Stimulated activated CD4-positive, alpha-beta T cell treated with anti-CD3 and anti-CD28 coated beads, Interleukin-12 subunit alpha, Interleukin-12 subunit beta, amount 100 ng/mL, for 4 hours (primary cell): Measurements from ENCODE around the gene SSX2IP.
"Not testable (repeated sequence)": the region's sequence is repeated elsewhere in the genome, so short reads cannot be mapped to it uniquely, and the experiment has no call there.

Experiments
- DNase-seq: peaks from one replicate; pipeline ENCODE4 v3.0.0-alpha.2; 2020

The SSX2IP gene, protein sequence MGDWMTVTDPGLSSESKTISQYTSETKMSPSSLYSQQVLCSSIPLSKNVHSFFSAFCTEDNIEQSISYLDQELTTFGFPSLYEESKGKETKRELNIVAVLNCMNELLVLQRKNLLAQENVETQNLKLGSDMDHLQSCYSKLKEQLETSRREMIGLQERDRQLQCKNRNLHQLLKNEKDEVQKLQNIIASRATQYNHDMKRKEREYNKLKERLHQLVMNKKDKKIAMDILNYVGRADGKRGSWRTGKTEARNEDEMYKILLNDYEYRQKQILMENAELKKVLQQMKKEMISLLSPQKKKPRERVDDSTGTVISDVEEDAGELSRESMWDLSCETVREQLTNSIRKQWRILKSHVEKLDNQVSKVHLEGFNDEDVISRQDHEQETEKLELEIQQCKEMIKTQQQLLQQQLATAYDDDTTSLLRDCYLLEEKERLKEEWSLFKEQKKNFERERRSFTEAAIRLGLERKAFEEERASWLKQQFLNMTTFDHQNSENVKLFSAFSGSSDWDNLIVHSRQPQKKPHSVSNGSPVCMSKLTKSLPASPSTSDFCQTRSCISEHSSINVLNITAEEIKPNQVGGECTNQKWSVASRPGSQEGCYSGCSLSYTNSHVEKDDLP

DNA sequence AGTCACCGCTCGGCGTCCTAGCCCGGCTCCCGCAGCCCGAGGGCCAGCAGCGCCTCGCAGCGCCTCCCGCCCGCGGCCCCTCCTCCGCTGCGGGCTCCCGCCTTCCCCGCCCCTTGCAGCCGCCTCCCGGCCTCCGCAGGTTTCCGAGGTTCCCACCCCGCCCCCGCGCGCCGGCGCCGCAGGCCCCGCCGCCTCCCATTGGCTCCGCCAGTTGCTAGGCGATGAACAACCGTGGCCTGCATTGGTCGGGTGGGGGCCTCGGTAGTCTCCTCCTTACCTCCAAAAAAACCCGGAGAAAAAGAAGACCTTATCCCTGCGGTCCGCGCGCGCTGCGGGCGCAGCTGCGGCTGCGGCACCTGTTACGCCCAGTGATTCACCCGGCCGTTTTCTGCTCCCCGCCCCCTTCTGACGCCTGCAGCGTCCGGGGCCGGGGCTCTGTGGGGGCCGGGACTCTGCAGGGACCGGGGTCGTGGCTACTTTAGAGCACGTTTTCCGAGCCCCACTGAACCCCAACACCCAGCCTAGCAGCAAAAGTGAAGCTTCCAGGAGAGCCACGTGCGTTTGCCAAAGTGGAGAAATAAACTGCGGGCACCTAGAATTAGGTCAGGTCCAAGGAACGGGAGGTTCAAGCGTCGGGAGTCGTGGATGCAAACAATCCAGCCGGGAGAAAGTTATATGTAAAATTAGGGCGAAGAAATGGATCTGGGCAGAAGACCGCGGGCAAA lies at the start of gene SSX2IP:
TSS of gene SSX2IP (minus strand) at position 65 of the 725 bp plus-strand sequence. CDS start 19,242 bp downstream, outside the sequence.
- peak; percentile 100 for DNase-seq

DNA sequence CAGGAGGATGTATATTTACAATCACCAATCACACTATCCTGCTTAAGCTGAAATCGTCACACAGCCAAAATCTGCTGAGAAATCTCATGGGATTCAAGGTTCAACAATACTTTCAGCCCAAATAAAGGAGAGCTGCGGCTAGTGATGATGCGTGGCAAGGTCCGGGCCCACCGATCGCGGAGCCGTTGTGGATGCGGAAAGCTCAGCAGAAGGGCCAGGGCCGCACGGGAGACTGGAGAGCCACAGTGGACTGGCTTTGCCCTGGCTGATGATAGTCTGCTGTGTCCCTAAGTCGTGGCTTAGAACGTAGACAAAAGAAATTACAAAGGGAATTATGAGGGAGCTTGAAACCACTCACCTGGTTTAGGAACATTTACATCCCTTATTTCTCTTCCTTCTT lies 48.0 kb upstream of the SSX2IP start:
- no peak for DNase-seq

DNA sequence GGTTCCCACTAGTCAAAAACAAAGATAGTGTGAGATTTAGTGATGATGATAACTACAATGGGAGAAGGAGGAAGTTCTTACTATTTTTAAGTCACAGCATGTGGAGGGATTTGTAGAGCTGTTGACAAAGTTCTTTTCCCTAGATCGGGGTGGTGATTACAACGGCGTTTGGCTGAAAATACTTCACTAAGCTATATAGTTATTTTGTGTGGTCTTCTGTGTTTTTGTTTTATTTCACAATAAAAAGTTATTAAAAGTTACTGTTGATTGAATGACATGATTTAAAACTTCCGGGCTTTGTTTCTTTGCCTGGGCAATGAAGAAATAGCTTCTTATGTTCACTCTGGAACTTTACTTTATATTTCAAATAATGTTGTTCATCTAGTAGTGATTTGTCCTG lies 47.3 kb upstream of the SSX2IP start:
- no peak for DNase-seq

DNA sequence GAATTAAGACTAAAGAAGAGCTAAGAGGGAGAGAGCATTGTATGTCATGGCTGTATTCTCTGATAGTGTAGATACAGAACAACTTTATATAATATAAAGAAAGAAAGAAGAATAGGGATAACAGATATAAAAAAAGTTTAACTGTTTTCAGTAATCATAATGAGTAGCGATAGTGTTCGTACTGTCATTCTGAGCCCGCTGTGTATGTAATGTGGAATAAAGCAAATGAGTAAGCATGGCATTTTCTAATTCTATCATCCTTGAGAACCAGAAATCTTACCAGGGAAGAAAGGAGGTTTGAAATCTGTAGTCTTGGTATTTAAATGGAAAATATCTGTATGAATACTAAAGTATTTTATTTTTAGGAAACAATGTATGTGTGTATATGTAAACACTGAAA lies 46.7 kb upstream of the SSX2IP start:
- no peak for DNase-seq

DNA sequence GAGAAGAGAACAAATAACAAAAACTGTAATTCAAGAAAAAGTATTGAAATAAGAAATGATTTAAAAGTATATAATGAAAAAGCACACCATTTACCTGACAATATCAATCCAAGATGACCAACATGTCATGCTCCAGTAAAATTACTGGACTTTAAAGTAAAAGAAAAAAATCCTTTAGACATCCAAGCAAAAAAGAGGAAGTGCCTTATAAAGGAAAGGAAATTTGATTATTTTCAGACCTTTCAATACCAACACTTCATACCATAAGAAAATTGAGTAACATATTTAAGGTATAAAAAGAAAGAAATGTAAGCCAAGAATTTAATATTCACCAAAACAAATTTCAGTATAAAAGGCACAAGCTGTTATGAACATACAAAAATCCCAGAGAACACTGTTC lies 46.2 kb upstream of the SSX2IP start:
- DNase-seq: no peak

DNA sequence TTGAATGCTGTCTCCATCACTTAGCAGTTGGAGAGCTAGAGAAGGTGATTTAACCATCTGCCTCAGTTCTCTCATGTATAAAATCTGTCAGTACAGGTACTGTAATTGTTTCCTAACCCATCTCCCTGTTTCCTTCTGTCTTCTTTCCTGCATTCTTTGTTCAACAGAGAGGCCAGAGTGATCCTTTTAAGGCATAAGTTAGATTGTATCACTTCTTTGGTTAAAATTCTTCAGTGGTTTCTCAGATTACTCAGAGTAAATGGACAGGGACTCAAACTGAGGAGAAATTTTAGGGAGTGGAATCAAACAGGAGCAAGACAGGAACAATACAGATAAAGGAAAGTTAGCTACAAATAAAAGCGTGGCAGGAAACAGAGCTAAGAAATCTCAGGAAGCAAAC lies 45.2 kb upstream of the SSX2IP start:
- DNase-seq: no peak

DNA sequence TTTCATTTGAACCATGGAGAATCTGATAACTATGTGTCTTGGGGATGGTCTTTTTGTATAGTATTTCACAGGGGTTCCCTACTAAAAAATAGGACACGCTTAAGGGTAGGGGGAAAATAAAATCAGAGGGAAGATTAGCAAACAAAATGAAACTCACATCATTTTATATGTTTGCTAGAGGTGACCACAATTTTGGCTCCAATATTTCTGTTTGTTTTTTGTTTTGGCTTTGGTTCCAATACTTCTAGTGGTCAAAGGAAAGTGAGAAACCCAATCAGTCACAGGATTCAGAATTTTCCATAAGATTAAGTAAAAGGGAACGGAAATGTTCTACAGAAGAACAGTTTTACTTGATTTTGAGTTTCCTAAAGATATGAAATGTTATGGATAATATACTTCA lies 42.3 kb upstream of the SSX2IP start:
- DNase-seq: no peak

DNA sequence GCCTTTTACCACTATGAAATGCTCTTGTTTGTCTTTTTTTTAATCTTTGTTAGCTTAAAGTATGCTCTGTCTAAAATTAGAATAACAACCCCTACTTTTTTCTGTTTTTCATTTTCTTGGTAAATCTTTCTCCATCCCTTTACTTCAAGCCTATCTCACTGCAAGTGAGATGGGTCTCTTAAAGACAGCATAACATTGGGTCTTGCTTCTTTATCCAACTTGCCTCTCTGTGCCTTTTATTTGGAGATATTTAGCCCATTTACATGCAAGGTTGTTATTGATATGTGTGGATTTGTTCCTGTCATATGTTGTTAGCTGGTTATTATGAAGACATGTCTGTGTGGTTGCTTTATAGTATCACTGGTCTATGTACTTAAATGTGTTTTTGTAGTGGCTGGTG lies 41.3 kb upstream of the SSX2IP start:
- DNase-seq: no peak

DNA sequence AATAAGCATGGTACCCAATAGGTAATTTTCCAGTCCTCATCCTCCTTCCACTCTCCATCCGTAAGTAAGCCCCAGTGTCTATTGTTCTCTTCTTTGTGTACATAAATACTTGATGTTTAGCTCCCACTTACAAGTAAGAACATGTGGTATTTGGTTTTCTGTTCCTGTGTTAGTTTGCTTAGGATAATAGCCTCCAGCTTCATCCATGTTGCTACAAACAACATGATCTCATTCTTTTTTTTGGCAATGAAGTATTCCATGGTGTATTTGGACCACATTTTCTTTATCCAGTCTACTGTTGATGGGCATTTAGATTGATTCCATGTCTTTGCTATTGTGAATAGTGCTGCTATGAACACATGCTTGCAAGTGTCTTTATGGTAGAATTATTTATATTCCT lies 37.5 kb upstream of the SSX2IP start:
- not testable (repeated sequence) for DNase-seq

DNA sequence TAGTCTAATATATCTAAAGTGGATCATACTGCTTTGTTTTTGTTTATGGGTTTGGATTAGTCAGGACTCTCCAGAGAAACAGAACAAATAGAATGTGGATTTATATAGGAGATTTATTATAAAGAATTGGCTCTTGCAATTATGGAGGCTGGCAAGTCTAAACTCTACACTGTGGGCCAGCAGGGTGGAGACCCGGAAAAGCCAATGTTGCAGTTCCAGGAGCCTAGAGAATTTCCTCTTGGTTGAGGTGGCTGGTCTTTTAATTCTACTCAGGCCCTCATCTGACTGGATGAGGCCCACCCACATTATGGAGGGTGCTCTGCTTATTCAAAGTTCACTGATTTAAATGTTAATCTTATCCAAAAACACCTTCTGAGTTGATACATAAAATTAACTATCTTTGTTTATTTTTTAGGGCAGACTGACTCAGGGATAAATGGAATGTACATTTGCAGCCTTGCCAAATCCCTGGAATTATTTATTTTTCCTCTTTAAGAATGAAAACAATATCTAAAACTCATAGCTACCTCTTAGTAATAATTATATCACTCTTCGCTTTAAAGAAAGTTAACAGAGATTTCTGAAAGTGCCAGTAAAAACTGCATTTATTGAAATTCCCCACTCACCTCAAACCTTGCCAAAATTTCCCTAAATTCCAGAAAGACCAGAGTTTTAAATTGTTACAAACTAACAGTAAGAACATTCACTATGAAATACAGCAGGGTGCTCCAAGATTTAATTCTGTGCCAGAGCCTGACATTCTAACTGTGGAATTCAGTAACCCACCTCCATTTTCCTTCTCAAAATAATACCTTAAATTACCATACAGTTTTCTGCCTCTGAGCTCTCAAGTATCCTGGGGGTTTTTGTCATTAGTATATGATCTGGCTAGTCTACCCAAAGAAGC lies 36.6 kb upstream of the SSX2IP start:
- no peak for DNase-seq

DNA sequence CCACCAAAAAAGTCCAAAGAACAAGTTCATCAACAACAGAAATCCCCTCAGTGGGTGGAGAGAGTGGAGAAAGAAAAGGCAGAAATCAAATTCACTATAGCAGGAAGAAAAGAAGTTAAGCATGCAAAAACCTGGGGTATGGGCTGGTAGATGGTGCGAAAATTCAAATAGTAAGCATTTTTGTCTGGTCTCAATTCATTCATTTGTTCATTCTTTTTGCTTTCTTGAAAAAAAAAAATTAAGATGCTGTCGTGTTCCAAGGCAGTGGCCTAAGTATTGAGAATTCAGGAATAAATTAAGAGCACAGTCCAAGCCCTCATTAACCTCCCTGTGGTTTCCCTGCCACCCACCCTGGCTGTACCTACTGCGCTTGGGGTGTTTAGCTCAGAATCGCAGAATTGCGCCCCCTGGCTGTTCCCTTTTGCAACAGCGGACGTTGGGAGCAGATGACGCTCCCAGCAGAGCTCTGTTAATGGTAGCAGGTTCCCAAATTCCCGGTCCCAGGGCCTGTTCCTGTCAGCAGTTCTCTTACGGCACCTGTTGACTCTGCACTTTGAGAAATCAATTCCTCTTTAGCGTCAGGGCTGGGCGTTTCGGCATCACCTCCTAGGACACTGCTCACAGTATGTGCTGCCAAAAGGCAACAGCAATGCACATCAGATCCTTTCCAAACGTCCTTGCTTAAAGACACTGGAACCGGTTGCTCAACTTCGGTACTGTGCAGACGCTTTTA lies 34.0 kb upstream of the SSX2IP start:
- DNase-seq: peak; percentile 42

DNA sequence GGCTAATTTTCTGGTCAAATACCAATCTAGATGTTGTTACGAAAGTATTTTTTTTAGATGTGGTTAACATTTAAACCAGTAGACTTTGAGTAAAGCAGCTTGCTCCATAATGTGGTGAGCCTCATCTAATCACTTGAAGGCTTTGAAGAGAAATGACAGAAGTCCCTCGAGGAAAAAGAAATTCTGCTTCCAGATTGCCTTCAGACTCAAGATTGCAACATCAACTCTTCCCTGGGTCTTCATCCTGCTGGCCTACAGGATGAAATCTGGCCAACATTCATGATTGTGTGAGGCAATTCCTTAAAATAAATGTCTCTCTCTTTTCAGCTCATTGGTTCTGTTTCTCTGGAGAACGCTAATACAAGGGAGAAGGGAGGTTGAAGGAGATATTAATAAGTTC lies 32.5 kb upstream of the SSX2IP start:
- no peak for DNase-seq

DNA sequence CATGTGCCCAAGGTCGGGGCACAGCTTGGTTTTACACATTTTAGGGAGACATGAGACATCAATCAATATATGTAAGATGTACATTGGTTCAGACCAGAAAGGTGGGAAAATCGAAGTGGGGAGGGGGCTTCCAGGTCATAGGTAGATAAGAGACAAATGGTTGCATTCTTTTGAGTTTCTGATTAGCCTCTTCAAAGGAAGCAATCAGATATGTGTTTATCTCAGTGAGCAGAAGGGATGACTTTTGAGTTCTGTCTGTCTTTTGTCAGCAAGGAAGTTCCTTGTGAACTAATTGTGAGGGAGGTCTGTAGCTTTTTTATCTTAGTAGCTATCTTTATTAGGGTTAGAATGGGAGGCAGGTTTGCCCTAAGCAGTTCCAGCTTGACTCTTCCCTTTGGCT lies 31.6 kb upstream of the SSX2IP start:
- not testable (repeated sequence) for DNase-seq

DNA sequence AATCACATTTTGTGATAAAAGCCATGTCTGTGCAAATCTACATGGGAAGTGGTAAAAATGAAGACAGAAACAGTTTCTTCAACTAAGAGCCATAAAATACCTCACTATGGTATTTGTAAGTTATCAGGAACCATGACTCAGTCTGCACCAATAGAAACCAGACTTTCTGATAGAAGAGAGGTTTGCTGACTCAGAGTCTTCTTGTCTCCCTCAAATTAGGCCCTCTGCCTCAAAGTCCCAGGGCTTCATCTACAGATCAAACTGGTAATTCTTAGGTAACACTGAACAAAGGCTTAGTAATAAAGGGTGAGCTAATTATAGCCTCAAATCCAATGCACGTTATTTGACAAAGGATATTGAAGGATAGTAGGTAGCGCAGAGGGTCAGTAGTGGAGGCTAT lies 30.9 kb upstream of the SSX2IP start:
- DNase-seq: no peak

DNA sequence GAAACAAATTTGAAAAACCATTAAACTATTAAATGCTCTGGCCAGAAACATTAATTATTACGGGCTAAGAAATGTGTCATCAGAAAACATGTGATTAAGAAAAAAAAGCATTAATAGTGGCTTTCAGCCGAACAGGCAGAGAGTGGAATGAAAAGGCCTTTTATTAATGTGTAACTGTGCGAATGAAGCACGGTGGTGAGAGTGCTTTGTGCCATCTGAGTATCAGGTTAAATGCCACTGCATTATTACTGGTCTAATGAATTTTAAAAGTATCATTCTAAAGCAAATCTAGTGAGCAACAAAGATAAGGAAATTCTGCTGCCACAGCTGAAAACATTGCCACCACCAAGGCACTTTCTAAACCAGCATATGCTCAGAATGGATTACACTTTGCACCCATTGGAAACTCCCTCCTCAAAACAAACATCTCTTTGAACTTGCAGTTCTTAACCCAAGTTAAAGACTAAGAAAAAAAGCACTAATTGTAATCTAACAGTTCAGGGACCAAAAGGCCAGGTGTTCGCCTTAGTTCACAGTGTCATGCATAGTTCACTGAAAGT lies 30.0 kb upstream of the SSX2IP start:
- no peak for DNase-seq

DNA sequence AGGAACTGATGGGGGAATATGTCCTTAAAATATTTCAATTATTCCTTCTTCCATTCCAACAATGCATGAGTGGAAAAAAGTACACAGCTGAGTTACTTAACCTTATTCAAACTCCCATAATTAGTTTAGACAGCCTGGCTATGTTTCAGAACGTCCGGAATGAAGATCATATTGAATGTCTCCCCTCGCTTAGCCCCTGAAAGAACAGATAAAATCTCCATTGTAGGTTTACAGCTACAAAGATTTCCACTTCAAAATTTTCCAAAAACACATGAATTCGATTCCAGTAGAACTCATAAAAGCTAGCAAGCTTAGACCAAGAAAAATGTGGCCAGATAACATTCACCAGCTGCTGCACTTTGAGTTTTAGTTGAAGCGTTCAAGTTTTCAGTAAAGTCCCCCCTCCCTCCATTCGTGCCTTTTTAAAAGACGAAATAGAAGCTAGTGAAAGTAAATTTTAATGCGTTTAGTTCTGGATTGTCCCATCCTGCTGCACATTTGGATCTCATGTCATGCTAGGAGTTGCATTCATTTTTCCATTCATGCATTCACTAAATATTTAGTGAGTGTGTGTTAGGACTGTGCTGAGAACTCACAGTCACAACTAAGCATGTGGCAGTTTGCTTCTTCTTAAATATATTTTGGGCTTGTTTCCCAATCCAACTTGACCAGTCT lies 29.4 kb upstream of the SSX2IP start:
- no peak for DNase-seq

DNA sequence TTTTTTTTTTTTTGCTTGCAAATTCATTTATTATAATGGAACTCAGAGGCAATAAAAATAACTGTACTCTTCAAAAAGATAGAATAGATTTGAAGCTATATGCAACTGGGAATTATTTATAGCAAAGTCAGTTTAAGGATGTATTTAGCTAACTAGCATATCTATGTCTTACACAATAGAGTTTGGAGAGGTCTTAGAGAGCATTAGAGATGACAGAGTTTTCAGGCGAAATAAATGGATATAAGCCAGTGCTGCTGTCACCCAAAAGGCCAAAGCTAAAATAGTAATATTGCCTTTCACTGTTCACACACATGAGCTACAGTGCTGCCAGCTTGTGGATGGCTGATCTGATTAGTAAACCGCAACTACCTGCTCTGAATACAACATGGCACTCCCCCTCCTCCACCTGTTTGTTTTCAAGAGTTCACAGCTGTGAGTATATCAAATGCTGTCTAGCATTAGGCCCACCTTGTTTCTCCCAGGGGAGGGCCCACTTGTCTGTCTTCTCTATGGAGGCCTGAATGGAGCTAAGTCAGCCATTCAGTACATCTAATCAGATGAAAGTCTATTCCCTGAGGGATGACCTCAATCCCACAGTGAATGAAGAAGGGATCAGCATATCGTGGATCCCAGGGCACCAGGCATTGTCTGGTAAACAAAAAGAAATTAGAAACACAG lies 25.2 kb upstream of the SSX2IP start:
- DNase-seq: no peak

DNA sequence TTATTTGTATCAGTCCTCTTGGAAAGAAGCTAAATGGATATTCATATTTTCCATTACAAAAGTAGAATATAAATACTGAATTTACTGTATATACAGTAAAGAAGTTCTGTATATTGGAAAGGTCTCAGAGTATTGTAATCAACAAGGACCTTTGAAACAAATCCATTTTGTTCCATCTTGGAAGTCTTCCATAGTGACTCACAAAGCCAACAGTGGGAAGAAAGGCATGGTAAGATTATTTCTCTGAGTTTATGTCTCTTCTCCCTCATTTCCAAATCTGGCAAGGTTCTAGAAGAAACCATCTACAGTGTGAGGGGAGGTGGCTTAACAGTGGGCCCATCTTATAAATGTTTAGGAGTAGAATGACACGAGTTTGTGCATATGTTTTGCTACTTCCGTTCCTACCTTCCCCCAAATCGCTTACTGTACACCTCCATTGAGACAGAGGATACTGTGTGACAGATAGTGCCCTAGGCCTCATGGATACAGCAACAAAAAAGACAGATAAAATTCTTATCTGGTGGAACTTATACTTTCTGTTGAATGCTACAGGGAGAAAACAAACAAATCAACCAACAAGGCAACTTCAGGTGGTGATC lies 22.1 kb upstream of the SSX2IP start:
- no peak for DNase-seq

DNA sequence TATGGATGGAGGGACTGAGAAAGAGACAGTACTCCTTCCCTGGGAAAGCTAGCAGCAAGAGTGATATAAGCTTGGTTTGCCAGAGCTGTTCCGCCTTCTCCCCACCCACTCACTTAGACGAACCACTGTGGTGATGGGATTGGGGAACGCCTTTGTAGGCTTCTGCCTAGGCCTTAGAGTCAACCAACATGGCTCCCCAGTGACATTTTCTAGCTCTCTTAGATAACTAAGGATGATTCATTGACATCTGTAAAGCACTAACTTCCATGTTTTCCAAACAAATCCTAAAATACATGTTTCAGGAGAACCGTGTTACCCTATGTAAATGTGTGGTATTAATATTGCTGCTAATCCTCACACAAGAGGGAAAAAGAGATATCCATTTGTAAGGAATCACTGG lies 21.6 kb upstream of the SSX2IP start:
- DNase-seq: no peak

DNA sequence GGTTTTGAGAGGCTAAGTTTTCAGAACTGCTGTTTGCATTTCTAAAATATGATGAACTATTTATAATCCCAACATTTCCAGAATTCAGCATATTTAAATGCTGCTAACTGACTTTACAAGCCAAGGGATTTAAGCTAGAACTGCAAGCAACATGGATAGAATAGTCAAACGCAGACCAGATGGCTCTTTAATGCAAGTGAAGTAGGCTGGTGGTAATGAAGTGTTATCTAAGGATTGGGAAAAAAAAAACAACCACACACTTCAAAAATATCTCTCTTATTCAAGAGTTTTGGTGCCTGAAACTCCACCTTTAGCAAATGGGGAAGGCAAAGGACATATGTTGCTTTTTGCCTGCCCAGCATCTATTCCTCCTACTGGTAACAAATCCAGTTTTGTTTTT lies 20.9 kb upstream of the SSX2IP start:
- DNase-seq: no peak
